Activated T-cell treated with anti-CD3 and anti-CD28 coated beads, Interleukin-2, amount 50 U/mL, for 4 hours (primary cell): Measurements from ENCODE around the gene IPP. TPM values are rescaled to one million over a fixed set of nuclear protein-coding genes. Genes with fewer than 3 reads are reported as not detected.
"Not testable (repeated sequence)": the region's sequence is repeated elsewhere in the genome, so short reads cannot be mapped to it uniquely, and the experiment has no call there.

Source experiments
- ATAC-seq, 2 donors: fragments of 200-7000 bp; cut with Tn5 transposase; one replicate each; pipeline ENCODE4 v1.10.0; 2021
- DNase-seq: peaks from one replicate; pipeline ENCODE4 v3.0.0-alpha.2; 2020
- H3K27me3 Mint-ChIP-seq: one replicate; pipeline ENCODE4 v1.8.0; 2021; ENCODE audit warnings: low read depth, mixed read lengths
- H3K36me3 Mint-ChIP-seq: one replicate; pipeline ENCODE4 v1.8.0; 2022; ENCODE audit warnings: mixed read lengths; ENCODE audit not compliant: insufficient read depth
- H3K4me1 Mint-ChIP-seq: one replicate; pipeline ENCODE4 v1.8.0; 2021; ENCODE audit warnings: low read depth, mixed read lengths
- H3K4me3 Mint-ChIP-seq: one replicate; pipeline ENCODE4 v1.8.0; 2021; ENCODE audit warnings: mild to moderate bottlenecking, moderate library complexity, mixed read lengths
- H3K9me3 Mint-ChIP-seq: one replicate; pipeline ENCODE4 v1.8.0; 2021; ENCODE audit warnings: mixed read lengths
- total RNA-seq, 3 donors: library from RNA; stranded (reverse); gene quantifications; one replicate each; pipeline ENCODE4 v1.2.1, GENCODE V29; 2021

The IPP gene
- total RNA-seq, 3 donors from 2014 or later: 11.3 to 11.7 (median 11.6) TPM

- H3K4me1 Mint-ChIP-seq: no peaks in the 10 kb centered on the region
- H3K9me3 Mint-ChIP-seq: no peaks in the 10 kb centered on the region
- DNase-seq: no peak
- no peak for ATAC-seq
- no peak overlapping the region for H3K4me3 Mint-ChIP-seq
- H3K36me3 Mint-ChIP-seq: peaks cover 4% of the 10 kb centered on the region
- H3K27me3 Mint-ChIP-seq: no peaks in the 10 kb centered on the region
These were observed 29.2 kb downstream of the IPP start for GRCh38 chr1:45721207-45721606.

- ATAC-seq (no peak), DNase-seq (no peak)
- H3K4me3 Mint-ChIP-seq: no peak overlapping the region
- peaks cover 12% of the 10 kb centered on the region for H3K36me3 Mint-ChIP-seq
- H3K27me3 Mint-ChIP-seq: no peaks in the 10 kb centered on the region
- H3K9me3 Mint-ChIP-seq: no peaks in the 10 kb centered on the region
- no peaks in the 10 kb centered on the region for H3K4me1 Mint-ChIP-seq
These were observed 32.2 kb downstream of the IPP start for GRCh38 chr1:45718289-45718688.

GRCh38 chr1:45717386-45717785, 33.1 kb downstream of the IPP start:
- H3K4me3 Mint-ChIP-seq, H3K27me3 Mint-ChIP-seq, ATAC-seq, H3K4me1 Mint-ChIP-seq, H3K9me3 Mint-ChIP-seq, H3K36me3 Mint-ChIP-seq, DNase-seq: not testable (repeated sequence)

GRCh38 chr1:45716700-45717099, 33.8 kb downstream of the IPP start:
- no peak for DNase-seq
- H3K27me3 Mint-ChIP-seq: no peaks in the 10 kb centered on the region
- peaks cover 10% of the 10 kb centered on the region for H3K36me3 Mint-ChIP-seq
- no peaks in the 10 kb centered on the region for H3K4me1 Mint-ChIP-seq
- no peak for ATAC-seq
- no peaks in the 10 kb centered on the region for H3K9me3 Mint-ChIP-seq
- H3K4me3 Mint-ChIP-seq: no peak overlapping the region

- Mint-ChIP-seq H3K9me3 (no peaks in the 10 kb centered on the region), H3K4me1 (no peaks in the 10 kb centered on the region), H3K27me3 (no peaks in the 10 kb centered on the region), H3K36me3 (peaks cover 15% of the 10 kb centered on the region), H3K4me3 (no peak overlapping the region)
- ATAC-seq (no peak), DNase-seq (no peak)
These were observed 36.7 kb downstream of the IPP start for GRCh38 chr1:45713711-45714110.

- Mint-ChIP-seq H3K4me3 (no peak overlapping the region), H3K9me3 (peaks cover 5% of the 10 kb centered on the region), H3K27me3 (no peaks in the 10 kb centered on the region), H3K4me1 (no peaks in the 10 kb centered on the region), H3K36me3 (peaks cover 17% of the 10 kb centered on the region)
- DNase-seq: no peak
- ATAC-seq: no peak
These were observed 45.8 kb downstream of the IPP start for GRCh38 chr1:45704637-45705036.

- Mint-ChIP-seq H3K9me3 (no peaks in the 10 kb centered on the region), H3K27me3 (no peaks in the 10 kb centered on the region), H3K36me3 (peaks cover 20% of the 10 kb centered on the region), H3K4me1 (peaks cover 12% of the 10 kb centered on the region), H3K4me3 (no peak overlapping the region)
- ATAC-seq (no peak), DNase-seq (no peak)
These were observed 55.6 kb downstream of the IPP start for GRCh38 chr1:45694823-45695222.

GRCh38 chr1:45693811-45694210, 56.6 kb downstream of the IPP start:
- peaks cover 17% of the 10 kb centered on the region for H3K4me1 Mint-ChIP-seq

GRCh38 chr1:45687754-45688740, 62.4 kb downstream of the IPP start, which contains the start of gene TMEM69:
TMEM69 (plus strand) TSS chr1:45688181; CDS start chr1:45691069, 2,888 bp downstream.
- DNase-seq (peak; percentile 66), ATAC-seq (peak; percentile 10 to 11)
- H3K4me3 Mint-ChIP-seq: peak within 1 kb of the TSS; percentile 99
- H3K36me3 Mint-ChIP-seq: peaks cover 14% of the 10 kb centered on the region
- peaks cover 37% of the 10 kb centered on the region for H3K4me1 Mint-ChIP-seq
- no peaks in the 10 kb centered on the region for H3K9me3 Mint-ChIP-seq
- H3K27me3 Mint-ChIP-seq: no peaks in the 10 kb centered on the region

More at GRCh38 chr1:45693811-45694210, 56.6 kb downstream of the IPP start:
- not testable (repeated sequence) for H3K4me3 Mint-ChIP-seq, H3K9me3 Mint-ChIP-seq, H3K27me3 Mint-ChIP-seq, ATAC-seq, DNase-seq
- H3K36me3 Mint-ChIP-seq: peaks cover 20% of the 10 kb centered on the region

GRCh38 chr1:45687014-45687753, 63.3 kb downstream of the IPP start:
- Mint-ChIP-seq H3K4me3 (peak overlapping the region; percentile 99), H3K36me3 (peaks cover 11% of the 10 kb centered on the region), H3K9me3 (no peaks in the 10 kb centered on the region), H3K4me1 (peaks cover 43% of the 10 kb centered on the region), H3K27me3 (no peaks in the 10 kb centered on the region)
- ATAC-seq (peak; percentile 88), DNase-seq (peak; percentile 94)

GRCh38 chr1:45686288-45687013, 64.0 kb downstream of the IPP start, which contains the start of gene GPBP1L1:
GPBP1L1 (minus strand) TSS chr1:45686533; CDS start chr1:45659087, 27,446 bp downstream.
- Mint-ChIP-seq H3K36me3 (peaks cover 9% of the 10 kb centered on the region), H3K27me3 (no peaks in the 10 kb centered on the region), H3K9me3 (no peaks in the 10 kb centered on the region), H3K4me1 (peaks cover 47% of the 10 kb centered on the region), H3K4me3 (peak within 1 kb of the TSS; percentile 99)
- ATAC-seq (peak; percentile 74 to 76), DNase-seq (peak; percentile 97)

GRCh38 chr1:45686015-45686287, 64.5 kb downstream of the IPP start:
- Mint-ChIP-seq H3K9me3 (no peaks in the 10 kb centered on the region), H3K4me3 (peak overlapping the region; percentile 99), H3K4me1 (peaks cover 51% of the 10 kb centered on the region), H3K27me3 (no peaks in the 10 kb centered on the region), H3K36me3 (peaks cover 6% of the 10 kb centered on the region)
- ATAC-seq (peak; percentile 10 to 11), DNase-seq (peak; percentile 49)

GRCh38 chr1:45685308-45686014, 65.0 kb downstream of the IPP start:
- H3K4me1 Mint-ChIP-seq: peaks cover 54% of the 10 kb centered on the region
- H3K36me3 Mint-ChIP-seq: peaks cover 4% of the 10 kb centered on the region
- H3K27me3 Mint-ChIP-seq: no peaks in the 10 kb centered on the region
- no peaks in the 10 kb centered on the region for H3K9me3 Mint-ChIP-seq
- H3K4me3 Mint-ChIP-seq: peak overlapping the region; percentile 99
- DNase-seq (no peak), ATAC-seq (no peak)
